Globus pallidus (tissue), 1 donor: Measurements from ENCODE around the gene UTP25.

Source experiments
- DNase-seq: peaks from one replicate; pipeline ENCODE4 v3.0.0-alpha.2; 2015; ENCODE audit warnings: low spot score

Gene UTP25

GRCh38 chr1:209805875-209806760, 21.7 kb upstream of the UTP25 start, which contains the start of gene IRF6:
IRF6 (minus strand) TSS chr1:209806142; CDS start chr1:209801413, 4,729 bp downstream.
- DNase-seq: no peak

DNA sequence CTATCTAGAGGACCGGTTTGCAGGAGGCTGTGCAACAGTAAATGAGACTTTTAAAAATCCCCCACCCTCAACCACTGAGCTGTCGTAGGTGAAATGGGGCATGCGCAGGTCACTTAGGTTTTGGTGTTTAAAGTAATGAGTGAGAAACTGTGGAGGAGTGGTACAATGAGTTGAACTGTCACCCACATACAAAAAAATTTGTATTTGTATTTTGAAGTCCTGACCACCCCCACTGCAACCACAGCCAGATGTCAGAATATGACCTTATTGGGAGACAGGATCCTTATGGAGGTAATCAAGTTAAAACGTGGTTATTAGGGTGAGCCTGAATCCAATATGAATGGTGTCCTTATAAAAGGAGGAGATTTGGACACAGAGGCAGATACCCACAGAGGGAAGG, 20.3 kb upstream of the UTP25 start:
- DNase-seq: no peak

- no peak for DNase-seq
These were observed 19.7 kb upstream of the UTP25 start for GRCh38 chr1:209808059-209808581.

- no peak for DNase-seq
These were observed 18.2 kb upstream of the UTP25 start for GRCh38 chr1:209809611-209810010.

DNA sequence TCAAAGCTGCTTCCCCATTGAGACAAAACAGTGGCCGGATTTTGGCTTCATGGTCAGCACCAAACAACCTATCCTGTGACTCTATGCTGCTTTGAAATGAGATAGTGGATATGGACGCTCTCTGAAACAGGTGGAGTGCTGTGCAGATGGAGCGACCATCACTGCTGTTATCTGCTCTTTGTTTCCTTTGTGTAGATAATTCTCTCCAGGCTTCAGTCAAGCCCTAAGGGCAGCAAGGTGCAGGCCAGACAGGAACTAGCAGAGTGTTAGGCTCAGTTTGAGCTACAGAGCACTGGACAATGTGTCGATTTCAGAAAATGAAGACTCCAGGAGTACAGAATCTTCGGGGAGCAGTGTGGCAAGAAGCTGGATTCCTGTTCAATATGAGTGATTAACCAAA, 17.0 kb upstream of the UTP25 start:
- DNase-seq: no peak

DNA sequence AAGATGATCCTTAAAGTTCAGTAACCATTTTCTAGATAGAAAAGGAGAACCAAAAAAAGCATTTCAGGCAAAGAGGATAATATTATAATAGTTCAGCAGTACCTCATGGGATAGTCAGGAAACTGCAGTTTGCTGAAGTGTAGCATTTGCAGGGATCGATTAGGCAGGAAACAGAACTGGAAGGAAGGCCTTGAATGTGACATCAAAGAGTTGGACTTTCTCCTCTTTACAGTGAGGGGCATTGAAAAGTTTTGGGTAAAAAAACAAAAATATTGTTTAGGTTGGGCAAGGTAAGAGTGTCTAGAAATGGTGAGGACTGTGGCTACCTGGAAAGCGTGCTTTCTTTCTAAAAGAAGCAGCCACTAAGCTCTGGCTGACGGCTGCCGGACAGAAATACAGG, 13.9 kb upstream of the UTP25 start:
- no peak for DNase-seq

GRCh38 chr1:209815490-209815889, 12.3 kb upstream of the UTP25 start:
- no peak for DNase-seq

GRCh38 chr1:209815931-209816341, 11.8 kb upstream of the UTP25 start:
- no peak for DNase-seq

DNA sequence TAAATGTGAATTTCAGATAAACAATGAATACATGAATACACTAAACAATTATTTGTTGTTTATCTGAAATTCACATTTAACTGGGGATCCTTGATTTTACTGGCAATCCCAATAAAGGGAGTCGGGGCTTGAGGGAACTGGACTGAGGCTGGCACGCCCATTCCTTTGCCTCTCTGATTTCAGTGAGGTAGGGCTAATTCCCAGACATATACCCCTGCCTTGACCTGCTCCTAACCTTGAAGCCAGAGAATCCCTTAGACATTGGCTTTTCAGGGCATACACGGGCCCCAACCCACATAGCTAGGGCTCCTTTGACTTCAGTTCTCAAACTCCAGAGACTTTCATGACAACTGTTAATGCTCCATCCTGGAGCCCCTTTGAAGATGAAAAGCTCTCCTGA, 10.8 kb upstream of the UTP25 start:
- no peak for DNase-seq

- no peak for DNase-seq
These were observed 10.1 kb upstream of the UTP25 start for GRCh38 chr1:209817691-209818090.

- no peak for DNase-seq
These were observed 8.7 kb upstream of the UTP25 start for GRCh38 chr1:209819058-209819457.

DNA sequence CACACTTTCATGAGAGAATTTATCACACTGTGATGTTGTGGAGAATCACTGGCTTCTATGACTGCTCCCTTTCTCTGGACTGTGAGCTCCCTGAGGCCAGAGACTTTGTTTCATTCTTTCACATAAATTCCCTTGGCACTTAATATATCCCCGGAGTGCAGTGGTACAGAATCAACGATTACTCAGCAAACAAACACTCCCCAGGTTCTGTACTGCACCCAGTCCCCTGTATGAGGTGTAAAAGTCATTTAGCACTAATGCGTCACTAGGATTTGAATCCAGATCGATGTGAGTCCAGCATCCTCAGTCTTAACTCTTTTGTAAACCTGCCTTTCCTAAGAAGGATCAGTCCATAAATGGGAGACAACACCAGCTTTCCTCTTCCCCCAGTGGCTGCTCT, 6.8 kb upstream of the UTP25 start:
- no peak for DNase-seq

GRCh38 chr1:209822706-209823105, 5.1 kb upstream of the UTP25 start:
- DNase-seq: no peak

DNA sequence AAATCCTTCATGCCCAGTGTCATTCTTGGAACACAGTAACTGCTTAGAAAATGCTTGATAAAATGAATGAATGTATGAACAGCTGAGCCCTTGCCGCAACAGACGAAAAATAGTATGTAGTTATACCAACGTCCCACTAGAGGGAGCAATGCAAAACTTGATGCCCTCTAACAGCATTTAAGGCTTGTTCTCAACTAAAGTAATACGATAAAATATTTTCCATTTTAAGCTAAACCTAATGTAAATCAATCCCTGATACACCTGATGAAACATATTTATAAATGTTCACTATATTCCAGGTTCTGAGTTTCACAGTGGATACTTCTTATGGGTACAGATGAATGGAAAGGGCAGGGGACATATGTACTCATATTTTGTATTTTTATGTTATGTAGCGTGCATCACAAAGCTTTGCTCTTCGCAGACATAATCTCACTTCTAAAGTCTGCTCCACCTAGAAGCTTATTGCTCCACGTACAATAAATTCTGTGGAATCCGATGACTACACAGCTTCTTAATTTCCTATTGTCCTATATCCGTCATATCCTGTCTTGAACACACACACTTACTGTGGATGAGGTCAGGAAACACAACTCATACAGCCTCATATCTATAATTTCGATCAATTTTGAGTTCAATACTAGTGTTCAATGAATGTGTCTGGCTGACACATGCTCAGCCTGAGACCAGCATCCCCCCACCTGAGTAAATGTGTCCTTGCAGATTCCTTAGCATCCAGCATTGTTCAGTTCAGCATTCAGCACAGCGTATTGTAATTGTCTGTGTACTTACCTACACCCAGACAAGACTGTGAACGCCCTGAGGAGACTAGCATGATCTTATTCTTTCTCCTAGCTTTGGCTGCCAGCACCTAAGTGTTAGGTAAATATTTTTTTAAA, 4.4 kb upstream of the UTP25 start:
- peak; percentile 42 for DNase-seq

GRCh38 chr1:209825591-209826434, 2.0 kb upstream of the UTP25 start:
- DNase-seq: no peak

DNA sequence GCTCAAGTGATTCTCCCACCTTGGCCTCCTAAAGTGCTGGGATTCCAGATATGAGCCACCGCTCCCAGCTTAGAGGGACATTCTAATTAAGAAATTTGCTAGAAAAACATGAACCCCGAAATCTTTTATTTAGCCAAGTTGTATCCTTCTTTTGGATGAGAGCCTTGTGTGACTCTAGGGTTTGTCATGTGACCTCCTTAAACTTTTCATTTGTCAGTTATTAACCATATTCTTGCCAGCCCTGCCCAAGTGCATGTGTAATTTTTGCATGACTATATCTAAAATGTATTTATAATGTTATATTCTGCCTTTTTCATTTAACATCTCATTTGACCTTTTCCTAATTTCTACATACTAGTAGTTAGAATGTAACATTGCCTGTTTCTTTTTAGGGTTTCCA, 1.9 kb downstream of the UTP25 start:
- no peak for DNase-seq

DNA sequence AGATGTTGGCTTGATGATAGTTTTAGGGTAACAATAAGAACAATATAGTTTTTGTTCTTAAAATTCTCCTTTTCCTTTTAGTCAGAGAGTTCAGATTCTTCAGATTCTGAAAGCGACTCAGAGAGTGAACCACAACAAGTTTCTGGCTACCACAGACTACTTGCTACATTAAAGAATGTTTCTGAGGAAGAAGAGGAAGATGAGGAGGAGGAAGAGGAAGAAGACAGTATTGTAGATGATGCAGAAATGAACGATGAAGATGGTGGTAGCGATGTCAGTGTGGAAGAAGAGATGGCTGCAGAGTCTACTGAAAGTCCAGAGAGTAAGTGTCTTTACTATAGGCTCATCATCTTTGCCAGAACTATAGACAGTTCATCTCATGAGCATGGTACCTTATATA, 3.0 kb downstream of the UTP25 start:
- DNase-seq: no peak

GRCh38 chr1:209831615-209832014, 3.8 kb downstream of the UTP25 start:
- DNase-seq: no peak

DNA sequence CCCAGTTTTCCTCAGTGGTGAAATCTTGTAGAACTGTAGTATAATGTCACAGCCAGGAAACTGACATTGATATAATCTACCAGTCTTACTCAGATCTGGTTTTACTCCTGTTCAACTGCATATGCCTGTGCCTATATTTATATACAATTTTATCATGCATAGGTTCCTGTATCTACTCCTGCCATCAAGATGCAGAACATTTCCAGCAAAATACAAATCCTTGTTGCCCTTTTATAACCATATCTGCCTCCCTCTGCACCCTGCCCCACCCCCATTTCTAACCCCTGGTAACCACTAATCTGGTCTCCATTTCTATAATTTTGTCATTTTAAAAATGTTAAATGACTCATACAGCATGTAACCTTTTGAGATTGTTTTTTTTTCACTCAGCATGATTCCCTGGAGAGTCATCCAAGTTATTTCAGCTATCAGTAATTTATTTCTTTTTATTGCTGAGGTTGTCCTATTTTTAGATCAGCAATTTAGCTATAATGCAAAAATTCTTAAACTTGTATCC, 8.1 kb downstream of the UTP25 start:
- no peak for DNase-seq

- DNase-seq: no peak
These were observed 9.9 kb downstream of the UTP25 start for GRCh38 chr1:209837671-209838070.

- DNase-seq: no peak
These were observed 10.8 kb downstream of the UTP25 start for GRCh38 chr1:209838537-209838936.
